ENCODE measurements around the gene NECAB2.

DNA sequence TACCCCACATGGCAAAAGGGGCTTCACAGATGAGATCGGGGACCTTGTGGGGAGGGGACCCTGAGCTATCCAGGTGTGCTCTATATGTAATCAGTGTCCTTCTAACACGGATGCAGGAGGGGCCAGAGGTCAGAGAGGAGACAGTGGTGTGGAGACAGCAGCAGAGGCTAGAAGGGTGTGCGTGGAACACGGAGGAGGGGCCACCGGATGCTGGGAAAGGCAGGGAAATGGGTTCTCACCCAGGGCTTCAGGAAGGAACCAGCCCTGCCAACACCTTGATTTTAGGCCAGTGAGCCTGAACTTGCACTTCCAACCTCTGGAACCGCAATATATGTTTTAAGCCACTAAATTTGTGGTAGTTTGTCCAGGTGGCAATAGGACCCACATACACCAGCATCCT, 79.2 kb downstream of the NECAB2 start:
- TF ChIP-seq, protein P1, sequence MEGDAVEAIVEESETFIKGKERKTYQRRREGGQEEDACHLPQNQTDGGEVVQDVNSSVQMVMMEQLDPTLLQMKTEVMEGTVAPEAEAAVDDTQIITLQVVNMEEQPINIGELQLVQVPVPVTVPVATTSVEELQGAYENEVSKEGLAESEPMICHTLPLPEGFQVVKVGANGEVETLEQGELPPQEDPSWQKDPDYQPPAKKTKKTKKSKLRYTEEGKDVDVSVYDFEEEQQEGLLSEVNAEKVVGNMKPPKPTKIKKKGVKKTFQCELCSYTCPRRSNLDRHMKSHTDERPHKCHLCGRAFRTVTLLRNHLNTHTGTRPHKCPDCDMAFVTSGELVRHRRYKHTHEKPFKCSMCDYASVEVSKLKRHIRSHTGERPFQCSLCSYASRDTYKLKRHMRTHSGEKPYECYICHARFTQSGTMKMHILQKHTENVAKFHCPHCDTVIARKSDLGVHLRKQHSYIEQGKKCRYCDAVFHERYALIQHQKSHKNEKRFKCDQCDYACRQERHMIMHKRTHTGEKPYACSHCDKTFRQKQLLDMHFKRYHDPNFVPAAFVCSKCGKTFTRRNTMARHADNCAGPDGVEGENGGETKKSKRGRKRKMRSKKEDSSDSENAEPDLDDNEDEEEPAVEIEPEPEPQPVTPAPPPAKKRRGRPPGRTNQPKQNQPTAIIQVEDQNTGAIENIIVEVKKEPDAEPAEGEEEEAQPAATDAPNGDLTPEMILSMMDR (IDR thresholded peaks at IDR 0.05; ENCODE audit: insufficient read depth, low read length), result no peak
- TF ChIP-seq POLR2AphosphoS5 (IDR thresholded peaks at IDR 0.05; ENCODE audit: low read depth) (no peak), GABPA (IDR thresholded peaks at IDR 0.05; ENCODE audit: low read depth) (no peak), SPI1 (IDR thresholded peaks at IDR 0.05; ENCODE audit: borderline replicate concordance, low read depth) (no peak)
- TF ChIP-seq, protein P2, sequence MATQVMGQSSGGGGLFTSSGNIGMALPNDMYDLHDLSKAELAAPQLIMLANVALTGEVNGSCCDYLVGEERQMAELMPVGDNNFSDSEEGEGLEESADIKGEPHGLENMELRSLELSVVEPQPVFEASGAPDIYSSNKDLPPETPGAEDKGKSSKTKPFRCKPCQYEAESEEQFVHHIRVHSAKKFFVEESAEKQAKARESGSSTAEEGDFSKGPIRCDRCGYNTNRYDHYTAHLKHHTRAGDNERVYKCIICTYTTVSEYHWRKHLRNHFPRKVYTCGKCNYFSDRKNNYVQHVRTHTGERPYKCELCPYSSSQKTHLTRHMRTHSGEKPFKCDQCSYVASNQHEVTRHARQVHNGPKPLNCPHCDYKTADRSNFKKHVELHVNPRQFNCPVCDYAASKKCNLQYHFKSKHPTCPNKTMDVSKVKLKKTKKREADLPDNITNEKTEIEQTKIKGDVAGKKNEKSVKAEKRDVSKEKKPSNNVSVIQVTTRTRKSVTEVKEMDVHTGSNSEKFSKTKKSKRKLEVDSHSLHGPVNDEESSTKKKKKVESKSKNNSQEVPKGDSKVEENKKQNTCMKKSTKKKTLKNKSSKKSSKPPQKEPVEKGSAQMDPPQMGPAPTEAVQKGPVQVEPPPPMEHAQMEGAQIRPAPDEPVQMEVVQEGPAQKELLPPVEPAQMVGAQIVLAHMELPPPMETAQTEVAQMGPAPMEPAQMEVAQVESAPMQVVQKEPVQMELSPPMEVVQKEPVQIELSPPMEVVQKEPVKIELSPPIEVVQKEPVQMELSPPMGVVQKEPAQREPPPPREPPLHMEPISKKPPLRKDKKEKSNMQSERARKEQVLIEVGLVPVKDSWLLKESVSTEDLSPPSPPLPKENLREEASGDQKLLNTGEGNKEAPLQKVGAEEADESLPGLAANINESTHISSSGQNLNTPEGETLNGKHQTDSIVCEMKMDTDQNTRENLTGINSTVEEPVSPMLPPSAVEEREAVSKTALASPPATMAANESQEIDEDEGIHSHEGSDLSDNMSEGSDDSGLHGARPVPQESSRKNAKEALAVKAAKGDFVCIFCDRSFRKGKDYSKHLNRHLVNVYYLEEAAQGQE (IDR thresholded peaks at IDR 0.05; ENCODE audit: insufficient replicate concordance, low read depth), result no peak
